Neural progenitor cell (in vitro differentiated cells): ENCODE measurements around the gene PRSS22.

ENCODE experiments used
- EZH2 ChIP-seq: fragments of 200-600 bp; sonication (generic); IDR thresholded peaks from 2 replicates; pipeline ENCODE4 v1.6.1; 2017; ENCODE audit warnings: antibody characterized with exemption, mild to moderate bottlenecking, moderate library complexity
- TF ChIP-seq, protein P1 (sequence below): fragments of 200-600 bp; sonication (generic); IDR thresholded peaks from 2 replicates; pipeline ENCODE4 v1.5.1; 2017; ENCODE audit warnings: antibody characterized with exemption, mild to moderate bottlenecking

- no peak for TF ChIP-seq EZH2
- TF ChIP-seq, protein P1, sequence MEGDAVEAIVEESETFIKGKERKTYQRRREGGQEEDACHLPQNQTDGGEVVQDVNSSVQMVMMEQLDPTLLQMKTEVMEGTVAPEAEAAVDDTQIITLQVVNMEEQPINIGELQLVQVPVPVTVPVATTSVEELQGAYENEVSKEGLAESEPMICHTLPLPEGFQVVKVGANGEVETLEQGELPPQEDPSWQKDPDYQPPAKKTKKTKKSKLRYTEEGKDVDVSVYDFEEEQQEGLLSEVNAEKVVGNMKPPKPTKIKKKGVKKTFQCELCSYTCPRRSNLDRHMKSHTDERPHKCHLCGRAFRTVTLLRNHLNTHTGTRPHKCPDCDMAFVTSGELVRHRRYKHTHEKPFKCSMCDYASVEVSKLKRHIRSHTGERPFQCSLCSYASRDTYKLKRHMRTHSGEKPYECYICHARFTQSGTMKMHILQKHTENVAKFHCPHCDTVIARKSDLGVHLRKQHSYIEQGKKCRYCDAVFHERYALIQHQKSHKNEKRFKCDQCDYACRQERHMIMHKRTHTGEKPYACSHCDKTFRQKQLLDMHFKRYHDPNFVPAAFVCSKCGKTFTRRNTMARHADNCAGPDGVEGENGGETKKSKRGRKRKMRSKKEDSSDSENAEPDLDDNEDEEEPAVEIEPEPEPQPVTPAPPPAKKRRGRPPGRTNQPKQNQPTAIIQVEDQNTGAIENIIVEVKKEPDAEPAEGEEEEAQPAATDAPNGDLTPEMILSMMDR = no peak
These were observed 31.2 kb downstream of the PRSS22 start for GRCh38 chr16:2826591-2827373.
